ENCODE results near the gene LYPD3.
"Not testable (repeated sequence)": the region's sequence is repeated elsewhere in the genome, so short reads cannot be mapped to it uniquely, and the experiment has no call there.

LYPD3 gene

DNA sequence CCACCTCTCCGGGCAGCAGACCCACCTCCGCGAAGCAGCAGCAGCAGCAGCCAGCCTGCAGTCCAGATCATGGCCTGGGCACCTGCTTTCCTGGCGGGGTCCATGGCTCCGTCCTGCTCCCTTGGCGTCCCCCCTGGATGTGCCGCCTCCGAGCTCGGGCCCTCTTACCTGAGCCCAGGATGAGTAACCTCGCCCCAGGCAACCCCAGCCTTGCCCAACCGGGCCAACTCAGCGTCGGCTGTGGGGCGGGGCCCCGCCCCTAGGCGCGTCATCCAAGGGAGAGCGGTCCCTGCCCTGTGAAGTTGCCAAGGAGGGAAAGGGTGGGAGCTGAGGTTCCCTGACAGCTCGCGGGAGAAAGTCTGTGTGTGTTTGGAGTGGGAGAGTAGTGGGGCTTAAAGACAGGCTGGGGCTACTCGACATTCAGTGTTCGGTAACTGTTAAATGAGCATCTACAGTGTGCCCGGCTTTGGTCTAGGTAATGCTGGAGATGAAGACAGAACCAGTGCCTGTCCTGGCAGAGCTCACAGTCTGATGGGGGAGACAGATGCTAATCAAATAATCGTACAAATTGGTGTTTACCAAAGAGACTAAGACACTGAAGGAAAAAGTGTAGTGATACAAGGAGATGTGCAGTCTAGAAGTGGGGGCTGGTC lies at the start of gene LYPD3:
Gene LYPD3 (minus strand): TSS at position 141 of the 653 bp plus-strand sequence. CDS start 37 bp downstream, at position 104.
- DNase-seq (ENCODE audit: low read depth in 2 of 2) = no peak

DNA sequence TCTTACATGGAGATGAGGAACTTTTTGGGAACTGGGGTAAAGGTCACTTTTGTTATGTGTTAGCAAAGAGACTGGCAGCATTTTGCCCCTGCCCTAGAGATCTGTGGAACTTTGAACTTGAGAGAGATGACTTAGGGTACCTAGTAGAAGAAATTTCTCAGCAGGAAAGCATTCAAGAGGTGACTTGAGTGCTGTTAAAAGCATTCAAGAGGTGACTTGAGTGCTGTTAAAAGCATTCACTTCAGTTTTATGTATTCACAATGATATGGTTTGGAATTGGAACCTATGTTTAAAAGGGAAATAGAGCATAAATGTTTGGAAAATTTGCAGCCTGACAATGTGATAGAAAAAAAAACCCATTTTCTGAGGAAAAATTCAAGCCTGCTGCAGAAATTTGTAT lies 47.0 kb upstream of the LYPD3 start:
- DNase-seq (ENCODE audit: low read depth in 2 of 2) = not testable (repeated sequence)

DNA sequence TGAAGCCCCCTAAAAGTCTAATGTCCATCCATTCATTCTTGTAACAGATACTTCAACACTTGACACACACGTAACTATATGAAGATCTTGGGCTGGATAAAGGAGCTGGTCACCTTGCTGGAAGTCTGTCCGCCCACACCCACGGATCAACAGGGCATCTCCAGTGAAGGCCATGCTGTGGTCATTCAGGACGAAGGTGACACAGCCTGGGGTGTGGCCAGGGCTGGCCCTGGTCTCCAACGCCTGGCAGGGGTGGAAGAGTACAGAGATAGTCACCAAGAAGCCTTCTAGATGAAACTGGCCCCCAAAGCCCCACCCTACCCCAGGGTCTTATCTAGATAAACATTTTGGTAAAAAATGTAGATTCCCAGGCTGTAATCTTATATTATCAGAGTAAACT lies 45.9 kb upstream of the LYPD3 start:
- no peak for DNase-seq (ENCODE audit: low read depth in 2 of 2)

DNA sequence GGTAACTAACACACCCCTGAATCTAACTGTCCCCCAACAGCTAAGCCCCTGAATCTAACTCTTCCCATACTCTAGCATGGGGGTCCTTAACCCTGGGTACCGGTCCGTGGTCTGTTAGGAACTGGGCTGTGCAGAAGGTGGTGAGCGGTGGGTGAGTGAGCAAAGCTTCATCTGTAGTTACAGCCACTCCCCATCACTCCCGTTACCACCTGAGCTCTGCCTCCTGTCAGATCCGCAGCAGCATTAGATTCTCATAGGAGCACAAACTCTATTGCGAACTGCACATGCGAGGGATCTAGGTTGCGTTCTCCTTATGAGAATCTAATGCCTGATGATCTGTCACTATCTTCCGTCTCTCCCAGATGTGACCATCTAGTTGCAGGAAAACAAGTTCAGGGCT lies 45.3 kb upstream of the LYPD3 start:
- DNase-seq (ENCODE audit: low read depth in 2 of 2) = no peak

DNA sequence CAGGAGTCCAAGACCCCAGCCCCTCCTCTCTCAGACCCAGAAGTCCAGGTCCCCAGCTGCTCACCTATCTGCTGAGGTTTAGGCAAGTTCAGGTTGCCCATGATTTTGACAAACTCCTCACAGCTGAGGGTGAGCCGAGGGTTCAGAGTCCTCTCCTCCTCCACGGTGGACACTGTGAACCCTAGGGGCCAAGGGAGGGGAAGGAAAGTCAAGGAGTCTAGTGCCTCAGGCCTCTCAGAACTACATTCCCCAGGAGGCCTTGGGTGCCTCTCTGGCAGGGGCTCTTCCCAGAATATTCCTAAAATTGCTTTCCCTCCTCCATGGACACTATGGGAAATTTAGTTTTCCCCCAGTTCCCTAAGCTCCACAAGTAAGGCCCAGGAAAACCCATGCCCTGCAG lies 42.5 kb upstream of the LYPD3 start:
- no peak for DNase-seq (ENCODE audit: low read depth in 2 of 2)

DNA sequence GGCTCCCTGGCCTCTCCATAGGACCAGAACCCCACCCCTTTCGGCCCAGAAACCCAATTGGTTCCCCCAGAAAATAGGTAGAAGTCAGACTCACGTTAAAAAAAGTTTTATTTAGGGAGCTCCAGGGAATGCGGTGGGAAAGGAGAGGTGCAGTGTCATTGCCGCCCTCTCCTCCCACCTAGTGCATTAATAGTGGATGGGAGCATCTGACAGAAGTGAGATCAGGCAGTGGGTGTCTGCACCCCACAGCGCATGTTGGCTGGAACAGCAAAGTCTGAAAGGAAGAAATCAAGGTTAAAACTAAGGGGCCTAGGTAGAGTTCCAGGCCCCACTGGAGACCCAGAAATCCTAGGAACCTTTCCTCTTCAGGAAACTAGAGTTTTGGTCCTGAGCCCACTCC lies 41.2 kb upstream of the LYPD3 start:
- DNase-seq (ENCODE audit: low read depth in 2 of 2) = no peak

DNA sequence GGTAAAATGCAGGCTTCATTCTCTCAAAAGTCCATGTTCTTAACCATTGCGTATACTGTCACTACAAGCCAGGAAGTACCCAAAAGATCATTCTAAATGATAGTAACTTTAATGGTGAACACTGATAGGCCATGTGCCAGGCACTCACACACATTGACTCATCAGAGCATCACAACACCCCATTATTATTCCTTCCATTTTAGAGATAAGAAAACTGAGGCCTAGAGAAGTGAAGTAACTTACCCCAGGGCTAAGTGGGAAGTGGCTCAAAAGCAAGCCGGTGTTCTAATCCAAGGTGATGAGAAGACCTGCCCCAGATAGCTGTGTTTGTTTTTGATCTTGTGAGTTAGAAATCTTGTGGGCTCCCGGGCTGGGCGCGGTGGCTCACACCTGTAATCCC lies 40.5 kb upstream of the LYPD3 start:
- no peak for DNase-seq (ENCODE audit: low read depth in 2 of 2)

DNA sequence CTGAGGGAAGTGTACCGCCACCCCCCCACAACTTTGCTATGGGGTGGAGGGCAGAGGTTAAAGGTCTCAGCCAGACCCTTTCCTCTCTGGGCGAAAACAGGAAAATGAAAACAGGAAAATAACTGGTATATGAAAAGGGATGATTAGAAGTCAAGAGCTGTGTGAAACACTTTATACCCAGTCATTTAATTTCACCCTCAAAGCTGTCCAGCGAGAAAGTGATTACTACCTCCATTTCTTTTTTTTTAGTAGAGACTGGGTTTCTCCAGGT lies 39.7 kb upstream of the LYPD3 start:
- no peak for DNase-seq (ENCODE audit: low read depth in 2 of 2)

DNA sequence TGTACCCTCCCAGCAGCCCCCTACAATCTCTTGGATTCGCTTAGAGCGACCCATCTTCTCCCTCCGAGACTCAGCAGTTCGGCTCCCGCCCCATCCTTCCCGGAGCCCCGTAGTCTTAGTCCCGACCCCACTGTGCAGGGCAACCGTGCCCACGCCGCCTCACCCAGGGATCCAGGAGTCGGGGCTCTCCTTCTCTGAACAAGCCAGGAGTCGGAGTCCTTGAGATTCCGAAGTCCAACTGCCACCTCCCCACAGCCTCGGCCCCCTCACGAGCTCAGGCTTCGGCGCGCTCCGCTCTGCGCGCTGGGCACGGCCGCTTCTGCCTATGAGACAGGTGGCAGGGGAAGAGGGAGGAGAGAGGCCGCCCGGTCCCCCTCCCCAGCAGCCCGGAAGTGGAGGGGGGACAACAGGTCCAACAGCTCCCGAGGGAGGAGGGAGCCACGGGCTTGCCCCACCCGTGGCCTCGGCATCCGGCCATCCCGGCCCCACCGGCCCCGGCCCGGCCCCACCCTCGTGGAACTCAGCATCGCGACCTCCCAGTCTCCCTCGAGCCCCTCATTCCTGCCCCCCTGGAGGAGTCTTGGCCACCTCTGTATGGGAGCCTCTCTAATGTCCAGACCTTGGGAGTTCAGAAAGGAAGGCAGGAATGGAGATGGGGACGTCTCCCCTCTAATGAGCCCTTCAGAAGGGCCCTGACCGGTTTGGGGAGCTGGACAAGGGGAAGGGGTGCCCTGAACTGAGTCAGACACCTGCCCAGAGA lies 39.2 kb upstream of the LYPD3 start, which contains the start of gene PHLDB3:
Gene PHLDB3 (minus strand): TSS at position 321 of the 760 bp plus-strand sequence. CDS start 628 bp downstream, outside the sequence.
- DNase-seq (ENCODE audit: low read depth in 2 of 2) = peak in 1 of 2 donors; percentile 14

DNA sequence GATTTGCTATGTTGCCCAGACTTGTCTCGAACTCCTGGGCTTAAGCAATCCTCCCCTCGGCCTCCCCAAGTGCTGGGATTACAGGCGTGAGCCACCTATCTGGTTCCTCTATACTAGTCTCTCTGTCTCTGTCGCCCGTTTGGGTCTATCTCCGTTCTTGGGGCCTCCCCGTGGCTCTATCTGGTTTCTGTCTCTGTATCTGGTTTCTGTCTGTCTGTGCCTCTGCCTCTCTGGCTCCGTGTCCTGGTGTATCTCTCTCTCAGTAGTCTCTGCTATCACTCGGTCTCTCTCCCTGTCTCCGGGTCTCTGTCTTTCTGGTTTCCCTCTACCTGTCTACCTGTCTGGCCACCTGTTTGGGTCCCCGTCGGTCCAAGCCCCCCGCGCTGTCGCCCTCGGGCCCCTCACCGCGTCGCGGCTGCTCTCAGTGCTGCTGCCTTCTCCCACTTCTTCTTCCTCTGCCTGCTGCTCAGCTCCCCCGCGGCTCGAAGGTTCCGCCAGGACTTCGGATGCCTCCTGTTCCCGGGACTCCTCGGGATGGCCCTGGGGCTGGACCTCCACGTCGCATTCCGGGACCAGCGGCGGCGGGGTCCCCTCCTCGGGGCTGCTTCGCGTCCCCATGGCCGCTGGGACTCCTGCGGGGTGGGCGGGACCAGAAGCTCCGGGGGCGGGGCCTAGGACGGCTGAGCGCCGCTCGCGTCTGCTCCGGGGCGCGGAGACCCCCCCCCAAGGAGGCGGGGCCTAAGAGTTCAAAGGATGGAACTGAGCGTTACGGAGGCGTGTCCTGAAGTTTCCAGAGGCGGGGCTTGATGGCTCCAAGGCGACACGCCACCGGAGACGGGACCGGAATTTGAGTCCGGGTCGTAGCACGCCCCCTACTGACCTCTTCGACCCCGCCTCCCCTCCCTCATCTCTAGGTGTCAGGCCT lies 38.4 kb upstream of the LYPD3 start:
- DNase-seq (ENCODE audit: low read depth in 2 of 2) = peak; percentile 97 to 100

DNA sequence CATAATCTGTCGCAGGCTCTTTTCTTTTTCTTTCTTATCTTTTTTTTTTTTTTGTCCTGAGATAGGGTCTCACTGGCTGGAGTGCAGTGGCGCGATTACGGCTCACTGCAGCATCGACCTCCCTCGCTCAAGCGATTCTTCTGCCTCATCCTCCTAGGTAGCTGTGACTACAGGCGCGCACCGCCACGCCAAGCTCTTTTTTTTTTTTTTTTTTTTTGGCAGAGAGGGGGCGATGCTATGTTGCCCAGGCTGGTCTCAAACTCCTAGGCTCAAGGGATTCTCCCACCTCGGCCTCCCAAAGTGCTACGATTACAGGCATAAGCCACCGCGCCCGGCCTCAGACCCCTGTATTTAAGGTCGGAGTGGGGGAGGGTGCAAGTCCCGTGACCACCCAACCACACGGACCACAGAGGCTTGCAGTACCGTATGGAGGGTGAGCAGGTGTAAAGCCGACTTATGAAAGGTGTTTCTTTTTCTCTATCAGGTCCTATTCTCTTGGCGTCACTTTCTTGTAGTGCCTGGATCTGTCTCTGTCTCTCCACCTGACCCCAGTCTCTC lies 37.1 kb upstream of the LYPD3 start:
- no peak for DNase-seq (ENCODE audit: low read depth in 2 of 2)

DNA sequence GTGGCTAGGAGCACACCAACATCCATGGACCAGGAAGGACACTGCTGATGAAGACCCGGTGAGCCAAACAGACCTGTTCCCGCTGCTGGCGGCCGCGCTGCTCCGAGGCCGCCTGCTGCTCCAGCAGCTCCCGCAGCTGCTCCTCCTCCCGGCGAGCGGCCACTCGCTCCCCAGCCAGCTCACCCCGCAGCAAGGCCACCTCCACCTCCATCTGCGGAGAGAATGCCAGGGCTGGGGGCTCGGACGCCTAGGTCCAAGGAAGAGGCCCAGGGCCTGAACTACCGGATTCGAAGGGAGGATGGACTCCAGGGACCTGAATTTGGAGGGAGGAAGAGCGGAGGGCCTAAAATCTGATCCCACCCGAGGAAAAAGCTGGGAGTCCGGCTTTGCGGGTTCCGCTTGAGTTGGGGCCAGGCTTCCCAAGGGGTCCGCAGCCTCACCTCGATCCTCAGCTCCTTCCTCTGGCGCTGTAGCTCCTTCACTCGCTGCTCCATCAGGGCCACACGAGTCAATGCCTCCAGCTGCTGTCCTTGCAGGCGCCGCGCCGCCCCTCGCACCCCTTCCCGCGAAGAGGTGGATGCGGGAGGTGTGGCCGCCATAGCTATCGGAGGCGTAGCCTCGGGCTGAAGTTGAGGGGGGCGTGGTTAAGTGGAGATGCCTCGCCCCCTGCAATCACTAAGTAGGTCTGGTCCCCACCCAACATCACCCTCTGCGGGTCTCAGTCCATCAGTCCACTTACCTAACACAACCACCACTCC lies 36.4 kb upstream of the LYPD3 start:
- no peak for DNase-seq (ENCODE audit: low read depth in 2 of 2)

DNA sequence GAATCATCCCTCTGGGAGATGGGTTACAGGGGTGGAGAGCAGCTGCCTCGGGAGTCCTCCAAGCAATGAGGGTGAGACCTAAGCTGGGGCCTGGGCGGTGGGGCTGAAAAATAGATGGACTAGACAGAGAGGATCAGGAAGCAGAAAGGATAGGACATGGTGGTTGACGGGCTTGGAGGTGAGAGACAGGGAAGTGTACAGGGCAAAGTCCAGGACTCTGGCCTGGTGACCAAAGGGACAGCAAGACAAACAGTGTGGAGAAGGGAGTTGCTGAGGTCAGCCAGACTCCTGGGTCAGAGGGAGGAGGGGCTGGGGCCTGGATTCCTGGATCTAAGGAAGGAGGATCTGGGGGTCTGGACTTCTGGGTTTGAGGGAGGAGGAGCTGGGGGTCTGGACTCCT lies 33.6 kb upstream of the LYPD3 start:
- DNase-seq (ENCODE audit: low read depth in 2 of 2) = no peak

DNA sequence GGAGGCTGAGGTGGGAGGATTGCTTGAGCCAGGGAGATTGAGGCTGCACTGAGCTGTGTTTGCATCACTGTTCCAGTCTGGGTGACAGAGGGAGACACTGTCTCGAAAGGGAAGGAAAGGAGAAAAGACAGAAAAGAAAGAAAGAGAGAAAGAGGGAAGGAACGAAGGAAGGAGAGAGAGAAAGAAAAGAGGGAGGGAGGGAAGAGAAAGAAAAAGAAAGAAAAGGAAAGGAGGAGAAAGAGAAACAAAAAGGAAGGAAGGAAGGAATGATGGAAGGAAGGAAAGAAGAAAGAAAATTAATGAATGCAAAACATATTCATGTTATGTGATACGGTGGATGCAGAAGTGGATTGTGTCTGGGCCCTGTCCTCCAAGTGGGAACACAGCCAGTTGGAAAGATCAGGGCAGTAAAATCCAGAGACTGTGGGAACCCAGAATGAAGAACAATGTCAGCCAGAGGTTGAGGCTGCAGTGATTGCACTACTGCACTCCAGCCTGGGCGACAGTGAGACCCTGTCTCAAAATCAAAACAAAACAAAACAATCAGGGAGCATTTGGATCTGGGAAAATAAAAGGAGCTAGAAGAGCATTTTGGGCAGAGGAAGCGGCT lies 32.9 kb upstream of the LYPD3 start:
- no peak for DNase-seq (ENCODE audit: low read depth in 2 of 2)

DNA sequence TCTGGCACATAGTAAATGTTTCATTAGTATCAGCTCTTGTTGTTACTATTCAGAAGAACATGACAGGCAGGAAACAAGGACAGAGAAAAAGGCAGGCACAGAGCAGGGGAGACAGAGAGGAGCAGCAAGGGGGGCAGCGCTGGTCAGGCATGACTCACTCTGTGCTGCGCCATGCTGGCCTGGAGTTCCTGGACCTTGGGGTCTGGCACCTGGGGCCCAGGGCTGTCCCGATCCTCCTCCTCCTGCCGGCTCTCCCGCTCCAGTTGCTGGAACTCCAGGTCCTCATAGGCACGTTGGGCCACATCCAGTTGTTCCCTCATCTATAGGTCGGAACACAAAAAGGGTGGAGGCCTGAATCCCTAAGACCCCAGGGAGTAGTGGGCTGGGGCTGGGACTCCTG lies 31.6 kb upstream of the LYPD3 start:
- DNase-seq (ENCODE audit: low read depth in 2 of 2) = no peak

DNA sequence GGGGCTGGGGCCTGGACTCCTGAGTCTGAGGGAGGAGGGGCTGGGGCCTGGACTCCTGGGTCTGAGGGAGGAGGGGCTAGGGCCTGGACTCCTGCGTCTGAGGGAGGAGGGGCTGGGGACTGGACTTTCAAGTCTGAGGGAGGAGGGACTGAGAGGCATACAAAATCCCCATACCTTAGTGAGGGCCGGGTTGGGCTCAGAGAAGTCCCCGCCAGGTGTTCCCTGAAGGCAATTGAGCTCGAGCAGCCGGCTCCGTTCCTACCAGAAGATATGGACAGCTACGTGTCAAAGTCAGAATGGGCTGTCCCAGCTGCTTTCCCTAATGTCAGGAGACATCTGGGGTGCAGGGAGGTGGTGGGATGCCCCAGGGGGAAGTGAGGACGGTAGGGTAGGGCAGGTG lies 29.7 kb upstream of the LYPD3 start:
- no peak for DNase-seq (ENCODE audit: low read depth in 2 of 2)

DNA sequence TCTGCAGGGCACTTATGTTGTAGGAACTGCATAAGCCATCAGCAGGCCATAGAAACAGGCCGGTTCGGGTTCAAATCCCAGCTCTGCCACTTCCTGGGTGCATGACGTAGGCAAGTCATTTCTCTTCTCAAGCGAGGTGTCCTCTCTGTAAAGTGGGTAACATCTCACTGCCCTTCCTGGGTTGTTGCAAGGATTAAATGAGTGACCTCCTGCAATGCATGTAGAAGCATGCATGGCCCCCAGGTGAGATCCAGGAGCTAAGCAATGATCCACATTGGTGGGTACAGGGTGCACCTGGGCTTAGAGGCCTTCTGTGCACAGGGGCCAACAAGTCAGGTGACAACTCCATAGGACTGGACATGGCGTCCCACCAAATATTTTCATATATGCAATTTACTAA lies 25.4 kb upstream of the LYPD3 start:
- DNase-seq (ENCODE audit: low read depth in 2 of 2) = no peak

DNA sequence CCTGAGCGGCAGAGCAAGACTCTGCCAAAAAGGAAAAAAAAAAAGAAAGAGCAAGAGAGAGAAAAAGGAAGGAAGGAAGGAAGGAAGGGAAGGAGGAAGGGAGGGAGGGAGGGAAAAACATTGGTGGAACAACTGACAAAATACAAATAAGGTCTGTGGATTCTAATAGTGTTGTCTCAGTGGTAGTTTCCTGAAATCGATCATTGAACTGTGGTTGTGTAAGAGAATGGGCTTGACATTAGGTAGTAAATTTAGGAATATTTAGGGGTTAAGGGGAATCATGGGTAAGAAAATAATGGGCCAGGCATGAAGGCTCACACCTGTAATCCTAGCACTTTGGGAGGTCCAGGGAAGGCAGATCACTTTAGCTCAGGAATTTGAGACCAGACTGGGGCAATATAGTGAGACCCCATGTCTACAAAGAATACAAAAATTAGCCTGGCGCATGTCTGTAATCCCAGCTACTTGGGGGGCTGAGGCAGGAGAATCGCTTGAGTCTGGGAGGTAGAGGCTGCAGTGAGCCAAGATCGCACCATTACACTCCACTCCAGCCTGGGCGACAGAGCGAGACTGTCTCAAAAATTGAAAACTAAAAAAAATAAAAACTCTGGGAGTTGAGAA lies 24.7 kb upstream of the LYPD3 start:
- no peak for DNase-seq (ENCODE audit: low read depth in 2 of 2)

DNA sequence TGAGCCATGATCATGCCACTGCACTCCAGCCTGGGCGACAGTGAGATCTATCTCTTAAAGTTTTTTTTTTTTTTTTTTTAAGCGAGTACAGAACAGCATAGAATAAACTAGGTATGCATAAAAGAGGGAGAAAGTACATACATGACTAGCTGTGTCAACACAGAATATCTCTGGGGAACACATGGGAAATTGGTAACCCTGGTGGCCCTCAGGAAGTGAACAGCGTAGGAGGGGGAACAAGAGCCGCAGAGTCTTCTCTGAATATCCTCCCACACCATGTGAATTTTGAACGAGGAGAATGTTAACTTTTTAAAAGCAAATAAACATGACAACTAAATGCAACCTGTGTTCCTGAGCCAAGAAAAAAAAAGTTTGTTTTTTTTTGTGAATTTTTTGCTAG lies 23.9 kb upstream of the LYPD3 start:
- DNase-seq (ENCODE audit: low read depth in 2 of 2) = no peak

DNA sequence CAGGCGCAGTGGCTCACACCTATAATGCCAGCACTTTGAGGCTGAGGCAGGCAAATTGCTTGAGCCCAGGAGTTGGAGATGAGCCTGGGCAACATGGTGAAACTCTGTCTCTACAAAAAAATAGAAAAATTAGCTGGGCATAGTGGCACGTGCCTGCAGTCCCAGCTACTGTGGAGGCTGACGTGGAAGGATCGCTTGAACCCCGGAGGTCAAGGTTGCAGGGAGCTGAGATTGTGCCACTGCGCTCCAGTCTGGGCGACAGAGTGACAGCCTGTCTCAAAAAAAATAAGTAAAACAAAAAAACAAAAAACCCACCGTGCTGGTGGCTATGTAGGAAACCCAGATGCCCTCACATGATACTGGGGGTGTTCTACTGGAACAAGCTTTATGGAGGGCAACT lies 22.8 kb upstream of the LYPD3 start:
- DNase-seq (ENCODE audit: low read depth in 2 of 2) = no peak

DNA sequence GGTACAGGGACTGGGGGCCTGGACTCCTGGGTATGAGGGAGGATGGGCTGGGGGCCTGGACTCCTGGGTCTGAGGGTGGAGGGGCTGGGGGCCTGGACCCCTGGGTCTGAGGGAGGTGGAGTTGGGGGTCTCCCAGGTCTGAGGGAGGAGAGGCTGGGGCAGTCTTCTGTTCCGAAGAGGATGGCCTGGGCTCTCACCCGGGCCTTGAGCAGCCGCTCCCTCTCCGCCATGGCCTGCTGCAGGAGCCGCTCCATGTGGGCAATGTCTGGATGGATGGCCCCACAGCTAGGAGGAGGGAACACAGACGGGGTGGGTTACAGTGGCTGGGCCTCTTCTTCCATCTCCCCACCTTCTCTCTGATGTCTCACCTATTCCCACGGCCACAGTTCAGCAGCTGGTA lies 21.0 kb upstream of the LYPD3 start:
- DNase-seq (ENCODE audit: low read depth in 2 of 2) = no peak

All from activated CD8-positive, alpha-beta memory T cell treated with anti-CD3 and anti-CD28 coated beads for 4 hours (primary cell).